ENCODE data around the gene TRANK1. TPM values are rescaled to one million over a fixed set of nuclear protein-coding genes. Genes with fewer than 3 reads are reported as not detected.
"Not testable (repeated sequence)": the region's sequence is repeated elsewhere in the genome, so short reads cannot be mapped to it uniquely, and the experiment has no call there.

TRANK1 gene
- total RNA-seq, 6 donors from 2014 or later, result 10.6 to 39.8 (median 28.1) TPM

DNA sequence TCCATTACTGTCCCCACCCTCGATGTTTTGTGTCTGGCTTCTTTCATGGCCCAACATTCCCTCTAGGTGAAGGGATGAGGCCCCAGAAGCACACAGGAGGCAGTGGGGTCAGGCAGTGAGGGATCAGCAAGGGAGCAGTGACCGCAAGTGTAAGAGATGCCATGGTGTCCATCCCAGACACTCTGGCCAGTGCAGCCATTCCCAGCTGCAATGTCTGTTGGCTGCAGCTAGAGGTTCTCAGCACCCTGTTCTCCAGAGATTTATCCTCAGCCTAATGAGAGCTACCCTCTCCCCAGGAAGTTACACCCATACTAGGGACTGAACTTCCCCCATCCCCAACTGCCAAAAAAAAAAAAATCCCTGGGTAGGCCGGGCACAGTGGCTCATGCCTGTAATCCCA lies 40.2 kb downstream of the TRANK1 start:
- ATAC-seq (ENCODE audit: low FRiP score in 2 of 2), result peak; percentile 27 to 63

DNA sequence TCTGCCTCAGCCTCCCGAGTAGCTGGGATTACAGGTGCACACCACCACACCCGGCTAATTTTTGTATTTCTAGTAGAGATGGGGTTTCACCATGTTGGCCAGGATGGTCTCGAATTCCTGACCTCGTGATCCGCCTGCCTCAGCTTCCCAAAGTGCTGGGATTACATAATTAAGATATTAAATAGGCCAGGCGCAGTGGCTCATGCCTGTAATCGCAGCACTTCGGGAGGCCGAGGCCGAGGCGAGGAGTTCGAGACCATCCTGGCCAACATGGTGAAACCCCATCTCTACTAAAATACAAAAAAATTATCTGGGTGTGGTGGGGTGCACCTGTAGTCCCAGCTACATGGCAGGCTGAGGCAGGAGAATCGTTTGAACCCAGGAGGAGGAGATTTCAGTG lies 40.8 kb downstream of the TRANK1 start:
- peak in 1 of 2 donors; percentile 42 for DNase-seq
- peaks cover 2 to 15% (median 4%) of the 10 kb centered on the region in 4 donors for H3K36me3 ChIP-seq
- not testable (repeated sequence) for H3K27me3 ChIP-seq; H3K27ac ChIP-seq; H3K9me3 ChIP-seq; ATAC-seq (ENCODE audit: low FRiP score in 2 of 2); H3K4me3 ChIP-seq
- WGBS, 2 donors, result 97% methylated on average over 13 of the region's 13 CpGs
- peaks cover 25 to 38% (median 26%) of the 10 kb centered on the region in 4 donors for H3K4me1 ChIP-seq

More for the DNA sequence above, 40.2 kb downstream of the TRANK1 start:
- no peak for DNase-seq
- TF ChIP-seq, protein P1, sequence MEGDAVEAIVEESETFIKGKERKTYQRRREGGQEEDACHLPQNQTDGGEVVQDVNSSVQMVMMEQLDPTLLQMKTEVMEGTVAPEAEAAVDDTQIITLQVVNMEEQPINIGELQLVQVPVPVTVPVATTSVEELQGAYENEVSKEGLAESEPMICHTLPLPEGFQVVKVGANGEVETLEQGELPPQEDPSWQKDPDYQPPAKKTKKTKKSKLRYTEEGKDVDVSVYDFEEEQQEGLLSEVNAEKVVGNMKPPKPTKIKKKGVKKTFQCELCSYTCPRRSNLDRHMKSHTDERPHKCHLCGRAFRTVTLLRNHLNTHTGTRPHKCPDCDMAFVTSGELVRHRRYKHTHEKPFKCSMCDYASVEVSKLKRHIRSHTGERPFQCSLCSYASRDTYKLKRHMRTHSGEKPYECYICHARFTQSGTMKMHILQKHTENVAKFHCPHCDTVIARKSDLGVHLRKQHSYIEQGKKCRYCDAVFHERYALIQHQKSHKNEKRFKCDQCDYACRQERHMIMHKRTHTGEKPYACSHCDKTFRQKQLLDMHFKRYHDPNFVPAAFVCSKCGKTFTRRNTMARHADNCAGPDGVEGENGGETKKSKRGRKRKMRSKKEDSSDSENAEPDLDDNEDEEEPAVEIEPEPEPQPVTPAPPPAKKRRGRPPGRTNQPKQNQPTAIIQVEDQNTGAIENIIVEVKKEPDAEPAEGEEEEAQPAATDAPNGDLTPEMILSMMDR (IDR thresholded peaks at IDR 0.05), result peak; percentile 37 to 76 (median 65)
- TF ChIP-seq EP300 (IDR thresholded peaks at IDR 0.05), result no peak
- Histone ChIP-seq H3K4me3 (no peak overlapping the region), H3K4me1 (peaks cover 27 to 43% (median 28%) of the 10 kb centered on the region in 4 donors), H3K9me3 (no peaks in the 10 kb centered on the region), H3K27me3 (no peaks in the 10 kb centered on the region), H3K27ac (no peak overlapping the region), H3K36me3 (peaks cover 0 to 9% (median 3%) of the 10 kb centered on the region in 4 donors)
- WGBS, 2 donors, result 62% methylated on average over 3 of the region's 3 CpGs

DNA sequence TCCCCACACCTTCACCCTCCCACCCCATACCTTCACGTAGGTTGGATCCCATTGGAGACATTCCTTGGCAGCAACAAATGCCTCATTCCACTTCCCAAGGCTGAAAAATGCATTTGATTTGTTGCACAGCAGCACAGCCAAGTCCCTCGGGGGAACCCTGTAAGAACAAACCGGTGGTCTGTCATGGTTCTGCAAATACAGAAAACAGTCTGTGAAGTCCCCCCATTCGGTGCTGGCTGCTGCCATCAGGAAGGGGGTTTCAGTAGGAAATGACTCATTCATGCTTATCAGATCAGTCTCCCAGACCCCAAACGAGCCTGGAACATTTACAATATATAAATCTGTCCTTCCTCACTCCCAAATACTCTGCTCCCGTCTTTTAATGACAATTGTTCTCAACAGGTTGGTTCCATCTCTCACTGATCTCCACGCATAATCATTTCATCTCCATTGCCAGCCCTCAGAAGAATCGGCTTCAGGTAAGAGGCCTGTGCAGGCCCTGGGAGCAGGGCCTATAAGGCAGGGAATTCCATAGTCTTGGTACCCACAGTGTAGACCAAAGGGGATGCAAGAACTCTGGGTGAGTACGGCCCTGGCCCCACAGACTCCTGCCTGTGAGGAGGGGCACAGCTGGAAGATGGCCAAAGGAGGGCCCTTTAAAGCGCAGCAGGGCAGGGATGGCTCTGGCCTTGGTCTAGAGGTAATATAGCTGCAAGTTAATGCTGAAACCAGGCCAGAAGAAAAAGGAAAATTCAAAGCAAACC lies 41.6 kb downstream of the TRANK1 start:
- ATAC-seq (ENCODE audit: low FRiP score in 2 of 2) (no peak), DNase-seq (no peak)
- Histone ChIP-seq H3K9me3 (no peaks in the 10 kb centered on the region), H3K4me3 (no peak overlapping the region), H3K4me1 (peaks cover 17 to 30% (median 19%) of the 10 kb centered on the region in 4 donors), H3K36me3 (peaks cover 6 to 21% (median 11%) of the 10 kb centered on the region in 4 donors), H3K27ac (no peak overlapping the region), H3K27me3 (no peaks in the 10 kb centered on the region)
- TF ChIP-seq, protein P1 (IDR thresholded peaks at IDR 0.05), result no peak
- no peak for TF ChIP-seq POLR2A (IDR thresholded peaks at IDR 0.05)
- TF ChIP-seq EP300 (IDR thresholded peaks at IDR 0.05), result no peak
- no peak for TF ChIP-seq POLR2AphosphoS5 (IDR thresholded peaks at IDR 0.05)
- 63 to 67% methylated on average over 10 of the region's 10 CpGs for WGBS, 2 donors

DNA sequence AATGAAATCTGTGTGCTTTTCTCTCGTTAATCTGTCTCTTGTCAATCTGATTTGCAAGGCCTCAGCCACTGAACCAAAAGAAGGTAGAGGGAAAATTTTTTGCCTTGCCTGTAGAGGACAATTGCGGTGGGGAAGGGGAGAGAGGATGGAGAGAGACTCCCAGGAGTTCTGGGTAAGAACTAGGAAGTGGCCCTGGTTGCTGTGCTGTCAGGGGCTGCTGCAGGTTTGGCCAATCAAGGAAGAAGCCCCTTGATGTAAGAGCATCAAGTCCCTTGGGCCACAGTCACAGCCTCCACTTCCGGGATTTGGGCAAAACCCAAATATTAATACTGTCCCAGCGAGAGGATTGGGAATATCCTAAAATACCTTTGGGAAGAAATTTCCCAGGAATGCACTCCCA lies 43.3 kb downstream of the TRANK1 start:
- Histone ChIP-seq H3K9me3 (no peaks in the 10 kb centered on the region), H3K4me1 (peaks cover 7 to 18% (median 8%) of the 10 kb centered on the region in 4 donors), H3K4me3 (no peak overlapping the region), H3K27ac (no peak overlapping the region), H3K36me3 (peaks cover 8 to 35% (median 17%) of the 10 kb centered on the region in 4 donors), H3K27me3 (no peaks in the 10 kb centered on the region)
- no peak for DNase-seq
- no peak for ATAC-seq (ENCODE audit: low FRiP score in 2 of 2)
- TF ChIP-seq EP300 (IDR thresholded peaks at IDR 0.05) (no peak), POLR2A (IDR thresholded peaks at IDR 0.05) (no peak), POLR2AphosphoS5 (IDR thresholded peaks at IDR 0.05) (no peak)
- TF ChIP-seq, protein P1 (IDR thresholded peaks at IDR 0.05), result no peak
- 98% methylated on average over 4 of the region's 4 CpGs for WGBS, 2 donors

DNA sequence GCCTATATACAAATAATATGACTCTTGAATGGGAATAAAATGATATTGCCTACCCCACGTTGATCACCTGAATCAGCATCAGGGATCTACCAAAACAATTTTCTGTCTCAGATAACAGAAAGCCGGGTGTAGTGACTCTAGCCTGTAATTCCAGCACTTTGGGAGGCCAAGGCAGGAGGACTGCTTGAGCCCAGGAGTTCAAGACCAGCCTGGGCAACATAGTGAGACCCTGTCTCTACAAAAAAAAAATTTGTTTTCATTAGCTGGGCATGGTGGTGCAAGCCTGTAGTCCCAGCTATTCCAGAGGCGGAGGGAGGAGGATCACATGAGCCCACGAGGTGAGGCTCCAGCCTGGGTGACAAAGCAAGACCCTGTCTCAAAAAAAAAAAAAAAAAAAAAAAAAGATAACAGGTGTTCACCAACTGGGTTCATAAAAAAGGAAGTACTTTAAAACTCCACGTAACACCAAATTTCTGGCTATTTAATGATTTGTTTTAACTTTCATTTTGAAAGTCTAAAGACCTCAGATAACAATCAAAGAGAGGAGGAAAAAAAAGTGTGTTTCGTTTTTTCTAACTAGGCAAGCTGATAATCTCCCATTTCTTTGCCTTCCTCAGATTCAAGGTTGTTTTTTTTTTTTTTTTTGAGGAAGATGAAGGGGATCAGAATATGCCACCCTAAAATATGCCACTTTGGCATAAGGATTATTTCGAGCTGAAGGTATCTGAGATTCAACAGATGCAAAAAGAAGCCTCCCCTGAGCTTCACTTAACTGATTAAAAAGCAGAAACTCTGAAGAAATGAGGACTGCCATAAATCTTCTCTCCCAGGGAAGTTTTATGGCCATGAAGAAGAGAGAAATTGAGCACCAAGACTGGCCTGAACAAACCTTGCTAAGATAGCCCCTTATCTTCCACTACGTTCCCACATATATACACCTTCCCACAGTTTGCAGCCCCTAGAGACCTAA lies 44.1 kb downstream of the TRANK1 start:
- TF ChIP-seq EP300 (IDR thresholded peaks at IDR 0.05) (no peak), POLR2A (IDR thresholded peaks at IDR 0.05) (no peak), POLR2AphosphoS5 (IDR thresholded peaks at IDR 0.05) (no peak)
- TF ChIP-seq, protein P1 (IDR thresholded peaks at IDR 0.05), result no peak
- Histone ChIP-seq H3K36me3 (peaks cover 8 to 40% (median 17%) of the 10 kb centered on the region in 4 donors), H3K27me3 (no peaks in the 10 kb centered on the region), H3K9me3 (no peaks in the 10 kb centered on the region), H3K27ac (no peak overlapping the region), H3K4me3 (no peak overlapping the region), H3K4me1 (peaks cover 0 to 16% (median under 1%) of the 10 kb centered on the region in 4 donors)
- DNase-seq, result no peak
- 79 to 87% methylated on average over 8 of the region's 8 CpGs for WGBS, 2 donors
- no peak for ATAC-seq (ENCODE audit: low FRiP score in 2 of 2)

Data from upper lobe of left lung (tissue), 6 donors.